ENCODE data around the gene UQCC2. TPM values are rescaled to one million over a fixed set of nuclear protein-coding genes. Genes with fewer than 3 reads are reported as not detected.

Gene UQCC2
- total RNA-seq, 1 experiment from 2014 or later: 48.9 TPM

DNA sequence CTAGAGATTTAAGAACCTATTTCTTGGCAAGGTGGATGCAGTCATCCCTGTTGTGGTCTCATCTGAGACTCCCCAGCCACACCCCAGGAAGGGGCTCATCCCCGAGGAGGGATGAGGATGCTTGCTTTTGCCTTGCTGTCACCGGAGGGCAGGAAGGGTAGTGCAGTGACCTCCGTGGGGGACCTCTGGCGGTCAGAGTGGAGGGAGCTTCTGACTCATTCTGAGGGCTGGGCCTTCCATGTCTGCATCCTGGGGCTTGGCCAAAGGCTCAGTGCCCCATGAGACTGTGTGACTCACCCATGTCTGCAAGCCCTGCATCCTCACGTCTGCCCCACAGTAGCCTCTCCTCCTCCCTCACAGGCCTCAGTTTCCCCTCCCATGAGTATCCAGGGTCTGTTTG, 38.7 kb downstream of the UQCC2 start:
- DNase-seq: peak; percentile 64
- H3K9ac ChIP-seq (ENCODE audit: low read length): no peak overlapping the region

DNA sequence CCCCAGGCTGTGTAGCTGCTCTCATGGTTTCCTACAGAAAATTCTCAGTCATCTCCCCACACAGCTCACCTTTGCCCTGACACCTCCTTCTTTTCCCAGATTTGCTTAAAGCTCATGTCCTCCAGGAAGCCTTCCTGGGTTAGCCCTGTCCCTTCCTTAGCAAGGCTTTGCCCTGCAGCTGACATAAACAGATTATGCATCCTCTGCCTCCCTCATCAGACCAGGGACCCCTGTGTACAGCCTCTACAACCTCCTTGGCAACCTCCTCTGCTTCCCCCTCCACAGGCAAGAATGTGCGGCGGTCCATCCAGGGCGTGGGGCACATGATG, 39.8 kb downstream of the UQCC2 start:
- Histone ChIP-seq H3K4me3 (ENCODE audit: low read length) (no peak overlapping the region), H4K20me1 (ENCODE audit: insufficient read depth, low read depth, low read length) (no peaks in the 10 kb centered on the region), H3K9me3 (ENCODE audit: low read length) (no peaks in the 10 kb centered on the region)

More for the DNA sequence above, 38.7 kb downstream of the UQCC2 start:
- Histone ChIP-seq H3K9me3 (ENCODE audit: low read length) (no peaks in the 10 kb centered on the region), H3K4me2 (ENCODE audit: low read depth, low read length, poor library complexity, severe bottlenecking) (no peak overlapping the region), H3K79me2 (ENCODE audit: low read length) (no peaks in the 10 kb centered on the region), H3K4me1 (ENCODE audit: low read length) (no peaks in the 10 kb centered on the region), H3K27ac (ENCODE audit: low read length) (no peak overlapping the region), H3K9me2 (replicated peaks; ENCODE audit: insufficient read depth, low read length) (no peaks in the 10 kb centered on the region), H3K4me3 (ENCODE audit: low read length) (no peak overlapping the region), H3K36me3 (ENCODE audit: insufficient read depth, low read length) (no peaks in the 10 kb centered on the region), H2AFZ (ENCODE audit: low read length) (no peak overlapping the region), H3K27me3 (ENCODE audit: low read length) (no peaks in the 10 kb centered on the region), H4K20me1 (ENCODE audit: insufficient read depth, low read depth, low read length) (no peaks in the 10 kb centered on the region)

DNA sequence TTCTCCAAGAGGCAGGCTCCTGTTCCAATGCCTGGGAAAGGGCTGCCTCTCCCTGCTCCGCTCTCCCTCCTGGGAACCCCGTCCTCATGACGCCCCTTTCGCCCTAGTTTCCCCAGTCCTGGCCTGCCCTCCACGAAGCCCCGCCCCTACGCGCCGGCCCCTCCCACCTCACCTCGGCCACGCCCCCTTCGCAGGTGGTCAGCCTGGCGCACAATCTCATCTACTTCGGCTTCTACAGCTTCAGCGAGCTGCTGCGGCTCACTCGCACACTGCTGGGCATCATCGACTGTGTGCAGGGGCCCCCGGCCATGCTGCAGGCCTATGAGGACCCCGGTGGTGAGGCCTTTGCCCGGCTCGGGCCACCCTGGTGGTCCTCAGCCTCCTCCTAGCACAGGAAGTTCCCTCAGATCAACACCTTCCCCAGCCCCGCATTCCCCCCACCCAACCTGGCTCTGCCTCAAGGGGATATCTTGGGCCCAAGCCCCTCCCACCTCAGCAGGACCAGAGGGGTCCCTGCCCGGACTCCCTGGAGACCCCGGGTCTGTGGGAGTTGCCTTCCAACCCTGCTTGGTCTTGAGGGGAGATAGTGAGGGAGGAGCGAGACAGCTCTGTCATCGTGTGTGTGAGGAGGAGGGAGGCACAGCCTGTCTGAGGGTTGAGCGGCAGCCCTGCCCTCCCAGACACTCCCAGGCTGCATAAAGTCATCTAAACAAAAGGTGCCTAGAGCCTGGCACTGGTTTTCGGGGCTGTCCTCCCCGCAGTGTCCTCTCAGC, 40.3 kb downstream of the UQCC2 start:
- no peaks in the 10 kb centered on the region for H3K36me3 ChIP-seq (ENCODE audit: insufficient read depth, low read length)
- H4K20me1 ChIP-seq (ENCODE audit: insufficient read depth, low read depth, low read length): no peaks in the 10 kb centered on the region
- H3K79me2 ChIP-seq (ENCODE audit: low read length): no peaks in the 10 kb centered on the region
- no peak overlapping the region for H3K4me3 ChIP-seq (ENCODE audit: low read length)
- H3K9me3 ChIP-seq (ENCODE audit: low read length): no peaks in the 10 kb centered on the region
- no peak overlapping the region for H2AFZ ChIP-seq (ENCODE audit: low read length)
- H3K27me3 ChIP-seq (ENCODE audit: low read length): no peaks in the 10 kb centered on the region
- no peak overlapping the region for H3K9ac ChIP-seq (ENCODE audit: low read length)
- no peak overlapping the region for H3K4me2 ChIP-seq (ENCODE audit: low read depth, low read length, poor library complexity, severe bottlenecking)
- H3K27ac ChIP-seq (ENCODE audit: low read length): no peak overlapping the region
- no peak for DNase-seq
- no peaks in the 10 kb centered on the region for H3K9me2 ChIP-seq (replicated peaks; ENCODE audit: insufficient read depth, low read length)
- no peaks in the 10 kb centered on the region for H3K4me1 ChIP-seq (ENCODE audit: low read length)

More for the DNA sequence above, 39.8 kb downstream of the UQCC2 start:
- H3K4me2 ChIP-seq (ENCODE audit: low read depth, low read length, poor library complexity, severe bottlenecking): no peak overlapping the region
- H3K27me3 ChIP-seq (ENCODE audit: low read length): no peaks in the 10 kb centered on the region
- no peaks in the 10 kb centered on the region for H3K9me2 ChIP-seq (replicated peaks; ENCODE audit: insufficient read depth, low read length)
- no peak overlapping the region for H3K27ac ChIP-seq (ENCODE audit: low read length)
- H3K36me3 ChIP-seq (ENCODE audit: insufficient read depth, low read length): no peaks in the 10 kb centered on the region
- DNase-seq: no peak
- no peak overlapping the region for H3K9ac ChIP-seq (ENCODE audit: low read length)
- H3K4me1 ChIP-seq (ENCODE audit: low read length): no peaks in the 10 kb centered on the region
- H3K79me2 ChIP-seq (ENCODE audit: low read length): no peaks in the 10 kb centered on the region
- H2AFZ ChIP-seq (ENCODE audit: low read length): no peak overlapping the region

DNA sequence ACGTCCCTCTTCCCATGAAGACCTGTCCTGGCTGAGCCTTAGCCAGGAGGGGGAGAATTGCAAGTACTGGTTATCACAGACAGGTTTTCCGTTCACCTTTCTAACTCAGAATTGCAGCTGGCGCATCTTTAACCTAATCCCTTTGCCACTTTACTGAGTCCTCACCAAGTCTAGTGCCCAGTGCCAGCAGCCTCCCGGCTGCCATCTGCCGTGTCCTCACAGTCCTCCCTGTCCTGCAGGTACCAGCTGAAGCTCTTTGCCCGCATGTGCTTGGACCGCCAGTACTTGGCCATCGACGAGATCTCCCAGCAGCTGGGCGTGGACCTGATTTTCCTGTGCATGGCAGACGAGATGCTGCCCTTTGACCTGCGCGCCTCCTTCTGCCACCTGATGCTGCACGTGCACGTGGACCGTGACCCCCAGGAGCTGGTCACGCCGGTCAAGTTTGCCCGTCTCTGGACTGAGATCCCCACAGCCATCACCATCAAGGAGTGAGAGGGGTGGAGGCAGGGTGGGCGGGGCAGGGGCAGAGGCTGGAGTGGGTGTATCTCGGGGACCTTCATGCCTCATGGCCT, 41.3 kb downstream of the UQCC2 start:
- Histone ChIP-seq H3K27ac (ENCODE audit: low read length) (no peak overlapping the region), H3K9me2 (replicated peaks; ENCODE audit: insufficient read depth, low read length) (no peaks in the 10 kb centered on the region), H3K9ac (ENCODE audit: low read length) (no peak overlapping the region), H3K79me2 (ENCODE audit: low read length) (no peaks in the 10 kb centered on the region), H3K4me3 (ENCODE audit: low read length) (no peak overlapping the region), H4K20me1 (ENCODE audit: insufficient read depth, low read depth, low read length) (no peaks in the 10 kb centered on the region), H3K4me2 (ENCODE audit: low read depth, low read length, poor library complexity, severe bottlenecking) (no peak overlapping the region), H3K36me3 (ENCODE audit: insufficient read depth, low read length) (no peaks in the 10 kb centered on the region), H3K4me1 (ENCODE audit: low read length) (no peaks in the 10 kb centered on the region), H3K27me3 (ENCODE audit: low read length) (no peaks in the 10 kb centered on the region), H2AFZ (ENCODE audit: low read length) (no peak overlapping the region), H3K9me3 (ENCODE audit: low read length) (no peaks in the 10 kb centered on the region)
- DNase-seq: no peak

DNA sequence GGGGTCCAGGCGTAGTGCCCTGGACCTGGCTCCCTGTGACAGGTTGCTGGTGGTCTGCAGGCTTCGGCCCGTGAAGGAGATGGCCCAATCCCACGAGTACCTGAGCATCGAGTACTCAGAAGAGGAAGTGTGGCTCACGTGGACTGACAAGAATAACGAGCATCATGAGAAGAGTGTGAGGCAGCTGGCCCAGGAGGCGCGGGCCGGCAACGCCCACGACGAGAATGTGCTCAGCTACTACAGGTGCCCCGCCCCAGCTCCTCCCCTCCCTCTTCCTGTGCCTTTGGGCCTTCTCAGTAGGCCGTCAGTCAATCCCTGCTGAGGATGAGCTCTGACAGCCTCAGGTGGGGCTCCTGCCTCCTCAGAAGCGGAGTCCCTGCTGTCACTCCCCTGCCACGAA, 42.6 kb downstream of the UQCC2 start:
- no peak for DNase-seq
- Histone ChIP-seq H3K9me3 (ENCODE audit: low read length) (no peaks in the 10 kb centered on the region), H3K36me3 (ENCODE audit: insufficient read depth, low read length) (no peaks in the 10 kb centered on the region), H2AFZ (ENCODE audit: low read length) (no peak overlapping the region), H3K4me3 (ENCODE audit: low read length) (no peak overlapping the region), H3K4me1 (ENCODE audit: low read length) (no peaks in the 10 kb centered on the region), H3K27me3 (ENCODE audit: low read length) (no peaks in the 10 kb centered on the region), H3K9ac (ENCODE audit: low read length) (no peak overlapping the region), H3K4me2 (ENCODE audit: low read depth, low read length, poor library complexity, severe bottlenecking) (no peak overlapping the region), H3K27ac (ENCODE audit: low read length) (no peak overlapping the region), H4K20me1 (ENCODE audit: insufficient read depth, low read depth, low read length) (no peaks in the 10 kb centered on the region), H3K9me2 (replicated peaks; ENCODE audit: insufficient read depth, low read length) (no peaks in the 10 kb centered on the region), H3K79me2 (ENCODE audit: low read length) (no peaks in the 10 kb centered on the region)

DNA sequence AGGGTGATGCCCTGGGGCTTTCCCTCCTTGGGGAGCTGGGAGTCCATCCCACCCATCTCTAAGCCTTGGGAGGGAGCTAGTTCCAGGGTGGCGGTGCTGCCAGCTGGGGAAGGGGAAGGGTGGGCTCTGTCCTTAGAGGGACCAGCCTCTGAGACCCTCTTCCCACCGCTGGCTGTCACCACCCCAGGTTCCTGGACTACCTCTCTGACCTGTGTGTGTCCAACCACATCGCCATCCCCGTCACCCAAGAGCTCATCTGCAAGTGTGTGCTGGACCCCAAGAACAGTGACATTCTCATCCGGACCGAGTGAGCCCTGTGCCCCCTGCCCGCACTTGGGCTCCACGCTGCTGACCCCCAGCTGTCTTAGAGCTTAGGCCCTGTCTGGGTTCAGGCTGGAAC, 43.2 kb downstream of the UQCC2 start:
- DNase-seq: no peak
- Histone ChIP-seq H3K9me2 (replicated peaks; ENCODE audit: insufficient read depth, low read length) (no peaks in the 10 kb centered on the region), H3K4me2 (ENCODE audit: low read depth, low read length, poor library complexity, severe bottlenecking) (no peak overlapping the region), H3K4me3 (ENCODE audit: low read length) (no peak overlapping the region), H3K27ac (ENCODE audit: low read length) (no peak overlapping the region), H3K9ac (ENCODE audit: low read length) (no peak overlapping the region), H3K9me3 (ENCODE audit: low read length) (no peaks in the 10 kb centered on the region), H3K36me3 (ENCODE audit: insufficient read depth, low read length) (no peaks in the 10 kb centered on the region), H3K27me3 (ENCODE audit: low read length) (no peaks in the 10 kb centered on the region), H4K20me1 (ENCODE audit: insufficient read depth, low read depth, low read length) (no peaks in the 10 kb centered on the region), H3K4me1 (ENCODE audit: low read length) (no peaks in the 10 kb centered on the region), H2AFZ (ENCODE audit: low read length) (no peak overlapping the region), H3K79me2 (ENCODE audit: low read length) (no peaks in the 10 kb centered on the region)

DNA sequence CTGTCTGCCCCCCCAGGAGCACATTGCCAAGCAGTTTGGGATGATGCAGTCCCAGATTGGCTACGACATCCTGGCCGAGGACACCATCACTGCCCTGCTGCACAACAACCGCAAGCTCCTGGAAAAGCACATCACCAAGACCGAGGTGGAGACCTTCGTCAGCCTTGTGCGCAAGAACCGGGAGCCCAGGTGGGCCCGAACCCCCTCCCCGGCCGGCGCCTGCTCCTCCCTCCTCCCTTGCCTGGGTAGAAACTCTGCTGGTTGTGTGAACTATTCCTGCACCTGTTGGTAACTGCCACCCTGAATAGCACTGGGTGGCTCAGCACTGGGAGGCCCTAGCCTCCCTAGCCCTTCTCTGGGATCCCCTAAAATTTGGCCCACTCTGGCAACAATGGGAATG, 43.7 kb downstream of the UQCC2 start:
- H3K36me3 ChIP-seq (ENCODE audit: insufficient read depth, low read length): no peaks in the 10 kb centered on the region
- H2AFZ ChIP-seq (ENCODE audit: low read length): no peak overlapping the region
- no peaks in the 10 kb centered on the region for H3K27me3 ChIP-seq (ENCODE audit: low read length)
- no peak for DNase-seq
- no peak overlapping the region for H3K27ac ChIP-seq (ENCODE audit: low read length)
- no peak overlapping the region for H3K4me2 ChIP-seq (ENCODE audit: low read depth, low read length, poor library complexity, severe bottlenecking)
- no peak overlapping the region for H3K4me3 ChIP-seq (ENCODE audit: low read length)
- H3K9me3 ChIP-seq (ENCODE audit: low read length): no peaks in the 10 kb centered on the region
- no peaks in the 10 kb centered on the region for H3K9me2 ChIP-seq (replicated peaks; ENCODE audit: insufficient read depth, low read length)
- H3K4me1 ChIP-seq (ENCODE audit: low read length): no peaks in the 10 kb centered on the region
- H3K79me2 ChIP-seq (ENCODE audit: low read length): no peaks in the 10 kb centered on the region
- H4K20me1 ChIP-seq (ENCODE audit: insufficient read depth, low read depth, low read length): no peaks in the 10 kb centered on the region
- H3K9ac ChIP-seq (ENCODE audit: low read length): no peak overlapping the region

DNA sequence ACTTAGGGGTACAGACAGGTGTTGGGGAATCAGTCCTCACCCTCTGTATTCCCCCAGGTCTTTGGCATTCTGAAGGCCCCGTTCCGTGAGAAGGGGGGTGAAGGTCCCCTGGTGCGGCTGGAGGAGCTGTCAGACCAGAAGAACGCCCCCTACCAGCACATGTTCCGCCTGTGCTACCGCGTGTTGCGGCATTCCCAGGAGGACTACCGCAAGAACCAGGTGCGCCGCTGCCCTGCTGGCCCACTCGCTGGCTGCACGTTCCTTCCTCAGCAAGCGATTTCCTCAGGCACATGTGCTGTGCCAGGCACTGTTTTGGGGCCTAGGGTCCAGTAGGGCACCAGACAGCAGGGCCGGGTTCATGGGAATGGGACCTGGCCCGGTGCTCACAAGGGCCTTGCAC, 44.4 kb downstream of the UQCC2 start:
- Histone ChIP-seq H3K9ac (ENCODE audit: low read length) (no peak overlapping the region), H3K36me3 (ENCODE audit: insufficient read depth, low read length) (no peaks in the 10 kb centered on the region), H3K27ac (ENCODE audit: low read length) (no peak overlapping the region), H3K27me3 (ENCODE audit: low read length) (no peaks in the 10 kb centered on the region), H3K4me2 (ENCODE audit: low read depth, low read length, poor library complexity, severe bottlenecking) (no peak overlapping the region), H3K4me3 (ENCODE audit: low read length) (no peak overlapping the region), H2AFZ (ENCODE audit: low read length) (no peak overlapping the region), H3K9me2 (replicated peaks; ENCODE audit: insufficient read depth, low read length) (no peaks in the 10 kb centered on the region), H3K79me2 (ENCODE audit: low read length) (no peaks in the 10 kb centered on the region), H4K20me1 (ENCODE audit: insufficient read depth, low read depth, low read length) (no peaks in the 10 kb centered on the region), H3K4me1 (ENCODE audit: low read length) (no peaks in the 10 kb centered on the region), H3K9me3 (ENCODE audit: low read length) (no peaks in the 10 kb centered on the region)
- no peak for DNase-seq

All from Karpas-422 (cell line).